ENCODE results near the gene SEC14L3. TPM values are rescaled to one million over a fixed set of nuclear protein-coding genes. Genes with fewer than 3 reads are reported as not detected.
"Not testable (repeated sequence)": the region's sequence is repeated elsewhere in the genome, so short reads cannot be mapped to it uniquely, and the experiment has no call there.

SEC14L3 gene
- total RNA-seq, 1 donor from 2014 or later = not detected

GRCh38 chr22:30469165-30469564 is 2.7 kb downstream of the SEC14L3 start:
- Mint-ChIP-seq H3K36me3 (no peaks in the 10 kb centered on the region), H3K27ac (no peak overlapping the region), H3K4me1 (no peaks in the 10 kb centered on the region), H3K4me3 (no peak overlapping the region), H3K27me3 (ENCODE audit: low read depth) (peaks cover 66% of the 10 kb centered on the region), H3K9me3 (no peaks in the 10 kb centered on the region)
- no peak for DNase-seq (ENCODE audit: low spot score in 2 of 2, unreplicated experiment in 2 of 2)
- no peak for TF ChIP-seq CTCF (IDR thresholded peaks at IDR 0.05; ENCODE audit: unreplicated experiment)

- H3K27ac Mint-ChIP-seq; H3K36me3 Mint-ChIP-seq; H3K4me1 Mint-ChIP-seq; DNase-seq (ENCODE audit: low spot score in 2 of 2, unreplicated experiment in 2 of 2); H3K4me3 Mint-ChIP-seq; H3K9me3 Mint-ChIP-seq: not testable (repeated sequence)
- H3K27me3 Mint-ChIP-seq (ENCODE audit: low read depth) = peaks cover 30% of the 10 kb centered on the region
Measured at GRCh38 chr22:30460555-30460954, 11.3 kb downstream of the SEC14L3 start.

- Mint-ChIP-seq H3K27me3 (ENCODE audit: low read depth) (peaks cover 26% of the 10 kb centered on the region), H3K27ac (no peak overlapping the region), H3K4me3 (no peak overlapping the region), H3K4me1 (no peaks in the 10 kb centered on the region), H3K36me3 (no peaks in the 10 kb centered on the region), H3K9me3 (no peaks in the 10 kb centered on the region)
- DNase-seq (ENCODE audit: low spot score in 2 of 2, unreplicated experiment in 2 of 2) = no peak
- TF ChIP-seq CTCF (IDR thresholded peaks at IDR 0.05; ENCODE audit: unreplicated experiment) = no peak
Measured at GRCh38 chr22:30460147-30460546, 11.7 kb downstream of the SEC14L3 start.

GRCh38 chr22:30459181-30460052 is 12.4 kb downstream of the SEC14L3 start:
- no peaks in the 10 kb centered on the region for H3K4me1 Mint-ChIP-seq
- no peak overlapping the region for H3K27ac Mint-ChIP-seq
- H3K36me3 Mint-ChIP-seq = no peaks in the 10 kb centered on the region
- H3K4me3 Mint-ChIP-seq = no peak overlapping the region
- peak in 1 of 2 experiments; percentile 51 for DNase-seq (ENCODE audit: low spot score in 2 of 2, unreplicated experiment in 2 of 2)
- no peak for TF ChIP-seq CTCF (IDR thresholded peaks at IDR 0.05; ENCODE audit: unreplicated experiment)
- H3K27me3 Mint-ChIP-seq (ENCODE audit: low read depth) = peaks cover 20% of the 10 kb centered on the region
- no peaks in the 10 kb centered on the region for H3K9me3 Mint-ChIP-seq

- no peaks in the 10 kb centered on the region for H3K36me3 Mint-ChIP-seq
- H3K9me3 Mint-ChIP-seq = no peaks in the 10 kb centered on the region
- no peaks in the 10 kb centered on the region for H3K4me1 Mint-ChIP-seq
- peaks cover 21% of the 10 kb centered on the region for H3K27me3 Mint-ChIP-seq (ENCODE audit: low read depth)
- DNase-seq (ENCODE audit: low spot score in 2 of 2, unreplicated experiment in 2 of 2) = no peak
- H3K27ac Mint-ChIP-seq = no peak overlapping the region
- no peak overlapping the region for H3K4me3 Mint-ChIP-seq
- TF ChIP-seq CTCF (IDR thresholded peaks at IDR 0.05; ENCODE audit: unreplicated experiment) = no peak
Measured at GRCh38 chr22:30457981-30458380, 13.8 kb downstream of the SEC14L3 start.

- H3K27me3 Mint-ChIP-seq (ENCODE audit: low read depth) = peaks cover 22% of the 10 kb centered on the region
- no peak for TF ChIP-seq CTCF (IDR thresholded peaks at IDR 0.05; ENCODE audit: unreplicated experiment)
- peaks cover 4% of the 10 kb centered on the region for H3K4me1 Mint-ChIP-seq
- no peak for DNase-seq (ENCODE audit: low spot score in 2 of 2, unreplicated experiment in 2 of 2)
- H3K36me3 Mint-ChIP-seq = no peaks in the 10 kb centered on the region
- no peak overlapping the region for H3K4me3 Mint-ChIP-seq
- no peaks in the 10 kb centered on the region for H3K9me3 Mint-ChIP-seq
- H3K27ac Mint-ChIP-seq = no peak overlapping the region
Measured at GRCh38 chr22:30455075-30455840, 16.6 kb downstream of the SEC14L3 start.
